PFSK-1 (cell line): ENCODE measurements around the gene PYGO2.

Experiments
- FOXP2 ChIP-seq: optimal IDR thresholded peaks from 2 replicates; pipeline ENCODE3; 2011; ENCODE audit warnings: borderline replicate concordance, control low read depth, inconsistent platforms; ENCODE audit not compliant: insufficient read depth; ENCODE audit errors: extremely low read length, extremely low read depth
- POLR2AphosphoS5 ChIP-seq: IDR thresholded peaks from 2 replicates; pipeline ENCODE4 v1.6.1; 2012; ENCODE audit warnings: low read depth, mild to moderate bottlenecking, control low read depth, low read length, moderate library complexity
- SIN3A ChIP-seq: IDR thresholded peaks from 2 replicates; pipeline ENCODE4 v1.6.1; 2012; ENCODE audit warnings: mild to moderate bottlenecking, low read length, moderate library complexity, borderline replicate concordance; ENCODE audit not compliant: insufficient read depth
- TAF1 ChIP-seq: IDR thresholded peaks from 2 replicates; pipeline ENCODE4 v1.6.1; 2012; ENCODE audit warnings: low read length, control low read depth, borderline replicate concordance; ENCODE audit not compliant: insufficient read depth
- TF ChIP-seq, protein P1 (sequence below), 2 experiments: IDR thresholded peaks; 2 replicates each; pipeline versions ENCODE4 v1.6.1 to v1.8.0; 2011 to 2012; ENCODE audit warnings: low read depth in 2 of 2, low read length in 2 of 2, control low read depth in 1 of 2, inconsistent platforms in 1 of 2, mild to moderate bottlenecking in 1 of 2, moderate library complexity in 1 of 2; ENCODE audit not compliant: insufficient read depth in 1 of 2

Gene PYGO2

DNA sequence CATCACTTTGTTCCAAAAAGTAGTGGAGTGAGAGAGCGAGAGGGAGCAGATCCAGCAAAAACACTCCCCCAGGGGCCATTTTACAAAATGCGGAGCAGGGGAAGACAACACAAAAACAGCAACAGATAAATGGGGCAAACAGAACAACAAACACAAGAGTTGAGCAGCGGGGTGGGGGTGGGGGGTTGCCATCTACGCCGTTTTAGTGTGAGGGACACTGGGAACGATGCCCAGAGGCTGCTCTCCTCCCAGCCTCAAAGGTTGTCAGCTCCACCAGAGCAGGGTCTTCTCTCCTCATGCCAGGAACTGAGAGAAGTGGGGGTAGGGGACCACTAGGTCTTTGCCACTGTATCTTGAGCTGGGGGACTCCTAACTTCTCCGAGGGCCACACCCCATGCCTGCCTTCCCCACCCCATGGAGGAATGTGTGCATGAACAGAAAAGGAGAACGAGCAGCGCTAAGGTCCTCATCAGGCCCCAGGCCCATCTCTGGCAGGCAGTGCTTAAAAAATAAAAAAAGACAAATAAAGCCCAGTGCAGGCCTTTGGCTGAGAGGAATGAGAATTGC, 4.4 kb downstream of the PYGO2 start:
- no peak for TF ChIP-seq FOXP2
- TF ChIP-seq, protein P1, sequence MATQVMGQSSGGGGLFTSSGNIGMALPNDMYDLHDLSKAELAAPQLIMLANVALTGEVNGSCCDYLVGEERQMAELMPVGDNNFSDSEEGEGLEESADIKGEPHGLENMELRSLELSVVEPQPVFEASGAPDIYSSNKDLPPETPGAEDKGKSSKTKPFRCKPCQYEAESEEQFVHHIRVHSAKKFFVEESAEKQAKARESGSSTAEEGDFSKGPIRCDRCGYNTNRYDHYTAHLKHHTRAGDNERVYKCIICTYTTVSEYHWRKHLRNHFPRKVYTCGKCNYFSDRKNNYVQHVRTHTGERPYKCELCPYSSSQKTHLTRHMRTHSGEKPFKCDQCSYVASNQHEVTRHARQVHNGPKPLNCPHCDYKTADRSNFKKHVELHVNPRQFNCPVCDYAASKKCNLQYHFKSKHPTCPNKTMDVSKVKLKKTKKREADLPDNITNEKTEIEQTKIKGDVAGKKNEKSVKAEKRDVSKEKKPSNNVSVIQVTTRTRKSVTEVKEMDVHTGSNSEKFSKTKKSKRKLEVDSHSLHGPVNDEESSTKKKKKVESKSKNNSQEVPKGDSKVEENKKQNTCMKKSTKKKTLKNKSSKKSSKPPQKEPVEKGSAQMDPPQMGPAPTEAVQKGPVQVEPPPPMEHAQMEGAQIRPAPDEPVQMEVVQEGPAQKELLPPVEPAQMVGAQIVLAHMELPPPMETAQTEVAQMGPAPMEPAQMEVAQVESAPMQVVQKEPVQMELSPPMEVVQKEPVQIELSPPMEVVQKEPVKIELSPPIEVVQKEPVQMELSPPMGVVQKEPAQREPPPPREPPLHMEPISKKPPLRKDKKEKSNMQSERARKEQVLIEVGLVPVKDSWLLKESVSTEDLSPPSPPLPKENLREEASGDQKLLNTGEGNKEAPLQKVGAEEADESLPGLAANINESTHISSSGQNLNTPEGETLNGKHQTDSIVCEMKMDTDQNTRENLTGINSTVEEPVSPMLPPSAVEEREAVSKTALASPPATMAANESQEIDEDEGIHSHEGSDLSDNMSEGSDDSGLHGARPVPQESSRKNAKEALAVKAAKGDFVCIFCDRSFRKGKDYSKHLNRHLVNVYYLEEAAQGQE (IDR thresholded peaks at IDR 0.05; ENCODE audit: insufficient read depth in 1 of 2, low read depth in 2 of 2, low read length in 2 of 2), result no peak
- no peak for TF ChIP-seq SIN3A
- TF ChIP-seq POLR2AphosphoS5, result no peak
- no peak for TF ChIP-seq TAF1

DNA sequence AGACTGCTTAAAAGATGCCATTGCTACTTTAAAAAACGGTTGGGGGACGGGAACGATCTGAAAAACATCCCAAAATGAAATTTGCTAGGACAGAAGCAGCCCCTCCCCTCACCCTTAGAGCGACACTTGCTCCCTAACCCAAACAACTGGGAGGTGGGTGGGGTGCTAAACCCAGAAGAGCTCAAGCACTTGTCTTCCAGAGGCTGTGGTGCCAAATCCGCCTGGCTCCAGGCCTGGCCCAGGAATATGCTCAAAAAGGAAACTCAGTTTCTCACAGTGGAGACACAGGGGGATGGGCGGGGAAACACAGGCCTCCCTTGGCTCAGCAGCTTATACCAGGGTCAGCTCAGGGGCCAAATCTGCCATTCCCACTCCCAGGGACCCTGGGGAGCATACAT, 5.0 kb downstream of the PYGO2 start:
- no peak for TF ChIP-seq TAF1
- peak; percentile 35; the same call in 1 of the 2 replicates for TF ChIP-seq POLR2AphosphoS5
- TF ChIP-seq, protein P1 (IDR thresholded peaks at IDR 0.05; ENCODE audit: insufficient read depth in 1 of 2, low read depth in 2 of 2, low read length in 2 of 2), result no peak

DNA sequence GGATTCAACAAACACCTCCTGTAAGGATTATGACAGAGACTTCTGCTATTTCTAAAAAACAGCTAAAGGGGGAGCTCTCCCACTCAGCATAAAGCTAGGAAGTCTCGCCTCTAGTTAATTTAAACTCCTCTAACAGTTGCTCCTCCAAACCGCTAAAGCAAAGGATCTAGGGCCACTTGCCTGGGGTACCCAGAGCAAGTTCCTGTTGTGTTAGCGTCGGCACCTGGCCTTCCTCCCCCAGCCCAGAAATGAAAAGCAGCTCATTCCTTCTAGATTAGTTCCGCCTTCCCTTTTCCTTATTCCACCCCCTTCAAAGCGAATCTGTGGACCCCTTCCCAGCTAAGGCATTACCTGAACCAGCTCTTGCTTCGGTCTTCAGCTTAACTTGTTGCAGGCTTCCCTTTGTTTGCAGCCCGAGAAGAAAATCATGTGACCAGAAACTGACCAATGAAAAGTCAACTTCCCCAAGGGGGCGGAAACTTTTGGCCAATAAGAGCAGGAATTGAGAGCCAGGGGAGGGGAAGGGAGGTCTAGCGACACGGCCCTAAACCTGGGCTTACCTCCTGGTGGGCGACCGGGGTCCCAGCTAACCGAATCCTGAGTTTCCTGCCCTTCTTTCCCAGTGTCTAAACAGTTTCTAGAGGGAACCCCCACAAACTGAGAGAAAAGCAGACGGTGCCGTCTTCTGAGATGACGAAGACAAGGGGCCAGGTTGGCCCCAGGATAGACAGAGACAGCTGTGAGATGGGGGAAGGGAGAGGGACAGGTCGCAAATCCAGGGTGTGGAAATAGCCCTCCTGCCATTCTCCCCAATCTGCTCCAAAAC, 5.7 kb downstream of the PYGO2 start, which contains the start of gene PBXIP1:
Gene PBXIP1 (minus strand): TSS at position 382 of the 826 bp plus-strand sequence. CDS start 2,378 bp downstream, outside the sequence.
- TF ChIP-seq TAF1 (no peak), POLR2AphosphoS5 (no peak), SIN3A (no peak), FOXP2 (no peak)
- TF ChIP-seq, protein P1 (IDR thresholded peaks at IDR 0.05; ENCODE audit: insufficient read depth in 1 of 2, low read depth in 2 of 2, low read length in 2 of 2), result no peak

DNA sequence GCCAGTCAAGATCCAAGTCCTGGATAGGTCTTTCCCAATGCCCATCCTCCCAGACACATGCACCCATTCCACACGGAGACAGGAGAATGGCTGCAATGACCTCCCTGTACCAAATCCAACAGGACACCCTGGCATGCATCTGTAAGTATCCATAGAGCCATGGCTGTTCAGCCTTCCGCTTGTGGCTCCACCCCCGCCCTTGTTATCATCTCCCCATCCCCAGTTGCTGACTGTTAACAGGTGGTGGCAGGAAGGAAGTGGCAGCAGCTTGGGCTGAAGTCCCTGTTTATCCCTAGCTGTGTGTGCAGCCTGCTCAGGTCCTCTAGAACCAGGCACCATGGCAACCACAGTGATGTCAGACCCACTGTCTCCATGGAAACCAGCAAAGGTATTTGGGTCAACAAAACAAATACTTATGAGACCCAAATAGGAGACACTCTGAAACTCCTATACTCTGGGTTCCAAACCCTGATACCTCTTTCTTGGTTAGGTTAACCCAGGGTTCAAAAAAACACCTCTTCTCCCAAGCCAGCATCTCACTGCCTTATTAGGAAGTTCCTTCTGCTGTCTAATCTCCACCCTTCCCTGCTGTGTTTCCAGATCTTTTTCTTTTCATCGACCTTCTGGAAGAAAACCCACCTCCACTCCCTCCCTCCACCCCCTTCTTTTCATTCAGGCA, 6.4 kb downstream of the PYGO2 start:
- TF ChIP-seq POLR2AphosphoS5, result no peak
- TF ChIP-seq FOXP2, result no peak
- TF ChIP-seq, protein P1 (IDR thresholded peaks at IDR 0.05; ENCODE audit: insufficient read depth in 1 of 2, low read depth in 2 of 2, low read length in 2 of 2), result no peak
- no peak for TF ChIP-seq TAF1
- no peak for TF ChIP-seq SIN3A
